K562 (cell line): ENCODE data around the gene MELK. TPM values are rescaled to one million over a fixed set of nuclear protein-coding genes. Genes with fewer than 3 reads are reported as not detected.
"Not testable (repeated sequence)": the region's sequence is repeated elsewhere in the genome, so short reads cannot be mapped to it uniquely, and the experiment has no call there.

Experiments used
- ATAC-seq: fragments of 200-7000 bp; cut with Tn5 transposase; 3 replicates; pipeline ENCODE4 v1.9.1; 2020; ENCODE audit warnings: moderate library complexity
- BruUV-seq: library from RNA; stranded (reverse); fragments of 400-500 nt; replicated peaks from 2 replicates; lab custom pipeline; 2021; lab: Mats Ljungman, UMichigan
- CTCF ChIA-PET: fragments of 300-600 bp; formaldehyde crosslinking; extraction: SDS; loops from one replicate; lab custom pipeline; 2021; ENCODE audit warnings: low intra/inter-chr PET ratio; lab: Yijun Ruan, JAX
- POLR2A ChIA-PET: fragments of 300-600, 350-650 bp; sonication (Branson Sonifier 250); formaldehyde crosslinking; extraction: SDS; loops from one replicate; lab custom pipeline; 2021; ENCODE audit warnings: antibody characterized with exemption, inconsistent platforms; lab: Yijun Ruan, JAX
- DNase-seq, 4 experiments: peaks; one replicate each; pipeline versions ENCODE4 v3.0.0 to v3.0.0-alpha.2; 2011 to 2018; ENCODE audit warnings: low spot score in 3 of 4, mixed read lengths in 3 of 4; ENCODE audit errors: extremely low read depth in 1 of 4
- FAIRE-seq: peaks from 2 replicates; lab custom pipeline; 2011; peaks lifted over from hg19 to GRCh38; lab: Jason Lieb, UNC
- H2AFZ ChIP-seq: 2 replicates; pipeline ENCODE4 v1.6.0; 2011; ENCODE audit warnings: low read depth, low read length, control low read depth, inconsistent platforms
- H3K27ac ChIP-seq: fragments of 200-600 bp; 3 replicates; pipeline ENCODE4 v1.8.0; 2011; ENCODE audit warnings: low read depth, mild to moderate bottlenecking, control low read depth, inconsistent platforms, low read length, moderate library complexity, mixed read lengths; ENCODE audit errors: extremely low read depth
- H3K27me3 ChIP-seq, 2 experiments: fragments of 300-600 bp in 1 of 2; 2 replicates in 1 of 2; 3 replicates in 1 of 2; pipeline versions ENCODE4 v1.6.0 to v1.8.0; 2011; ENCODE audit warnings: inconsistent platforms in 2 of 2, low read length in 2 of 2, mild to moderate bottlenecking in 1 of 2, mixed read lengths in 1 of 2, moderate library complexity in 1 of 2; ENCODE audit not compliant: control insufficient read depth in 2 of 2, insufficient read depth in 2 of 2
- H3K36me3 ChIP-seq: fragments of 300-600 bp; 3 replicates; pipeline ENCODE4 v1.8.0; 2011; ENCODE audit warnings: mild to moderate bottlenecking, low read length, inconsistent platforms; ENCODE audit not compliant: control insufficient read depth, insufficient read depth
- H3K4me1 ChIP-seq, 2 experiments: fragments of 200-600 bp in 1 of 2; replicated peaks in 1 of 2; 2 replicates in 1 of 2; 3 replicates in 1 of 2; pipeline versions ENCODE4 v1.5.1 to v1.8.0; 2011; ENCODE audit warnings: inconsistent platforms in 2 of 2, low read length in 2 of 2, mild to moderate bottlenecking in 1 of 2, mixed read lengths in 1 of 2, moderate library complexity in 1 of 2; ENCODE audit not compliant: control insufficient read depth in 2 of 2, insufficient read depth in 2 of 2
- H3K4me2 ChIP-seq: 2 replicates; pipeline ENCODE4 v1.6.1; 2011; ENCODE audit warnings: low read length, control low read depth, inconsistent platforms, mixed read lengths; ENCODE audit not compliant: insufficient read depth
- H3K4me3 ChIP-seq: fragments of 200-600 bp; sonication (generic), shearing (Covaris generic); 2 replicates; pipeline ENCODE4 v1.5.1; 2016; ENCODE audit warnings: control low read depth, inconsistent platforms
- H3K79me2 ChIP-seq: fragments of 200-600 bp; 3 replicates; pipeline ENCODE4 v1.8.0; 2011; ENCODE audit warnings: low read length, inconsistent platforms; ENCODE audit not compliant: control insufficient read depth, insufficient read depth
- H3K9ac ChIP-seq, 2 experiments: 2 replicates each; pipeline versions ENCODE4 v1.6.0 to v1.6.1; 2011; ENCODE audit warnings: low read depth in 2 of 2, low read length in 2 of 2, control low read depth in 1 of 2, inconsistent platforms in 1 of 2, mild to moderate bottlenecking in 1 of 2, mixed read lengths in 1 of 2; ENCODE audit not compliant: insufficient read depth in 1 of 2
- H3K9me1 ChIP-seq: one replicate; pipeline ENCODE4 v1.6.0; 2011; ENCODE audit warnings: inconsistent platforms, mild to moderate bottlenecking, low read length, moderate library complexity; ENCODE audit not compliant: control insufficient read depth, insufficient read depth
- H3K9me3 ChIP-seq: replicated peaks from 2 replicates; pipeline ENCODE4 v1.5.1; 2011; ENCODE audit warnings: low read depth, low read length, inconsistent platforms; ENCODE audit not compliant: control insufficient read depth, insufficient read depth
- H4K20me1 ChIP-seq: replicated peaks from 2 replicates; pipeline ENCODE4 v1.6.1; 2011; ENCODE audit warnings: low read length, inconsistent platforms, mixed read lengths; ENCODE audit not compliant: control insufficient read depth, insufficient read depth
- BACH1 ChIP-seq: fragments of 200-800 bp; sonication (Bioruptor generic); IDR thresholded peaks from 2 replicates; pipeline ENCODE4 v1.6.1; 2016; ENCODE audit warnings: missing genetic modification characterization, missing compliant biosample characterization
- C11orf30 ChIP-seq: fragments of 450-650 bp; IDR thresholded peaks from 2 replicates; pipeline ENCODE4 v1.6.1; 2016; ENCODE audit warnings: low read depth, mild to moderate bottlenecking
- MAFF ChIP-seq: IDR thresholded peaks from 2 replicates; pipeline ENCODE4 v1.6.1; 2012; ENCODE audit warnings: low read length, improper control_type of control experiment
- MAFG ChIP-seq: fragments of 450-650 bp; conservative IDR thresholded peaks from 2 replicates; pipeline ENCODE4 v1.6.1; 2016; ENCODE audit warnings: missing genetic modification characterization, missing compliant biosample characterization
- MAFK ChIP-seq: IDR thresholded peaks from 2 replicates; pipeline ENCODE4 v1.6.1; 2011; ENCODE audit warnings: low read length, improper control_type of control experiment
- NBN ChIP-seq: fragments of 450-650 bp; IDR thresholded peaks from 2 replicates; pipeline ENCODE4 v1.6.1; 2016; ENCODE audit warnings: low read depth, mild to moderate bottlenecking
- NFE2 ChIP-seq: IDR thresholded peaks from 2 replicates; pipeline ENCODE4 v1.6.1; 2014; ENCODE audit warnings: antibody characterized with exemption, low read depth
- NFE2L1 ChIP-seq: fragments of 450-650 bp; IDR thresholded peaks from 2 replicates; pipeline ENCODE4 v1.6.1; 2016; ENCODE audit warnings: missing genetic modification characterization, low read depth, mild to moderate bottlenecking, missing compliant biosample characterization, moderate library complexity, borderline replicate concordance
- PHTF2 ChIP-seq: fragments of 250-450 bp; sonication (Bioruptor Pico); IDR thresholded peaks from 2 replicates; pipeline ENCODE4 v1.5.0; 2021; ENCODE audit warnings: mild to moderate bottlenecking
- POLR3G ChIP-seq: IDR thresholded peaks from 2 replicates; pipeline ENCODE4 v1.6.1; 2011; ENCODE audit not compliant: insufficient read length, insufficient replicate concordance; ENCODE audit errors: extremely low read depth
- TAF15 ChIP-seq: fragments of 200-400 bp; formaldehyde crosslinking; IDR thresholded peaks from 2 replicates; pipeline ENCODE4 v1.6.1; 2017; ENCODE audit warnings: mild to moderate bottlenecking, low read depth, low read length, moderate library complexity
- ZNF316 ChIP-seq: fragments of 450-650 bp; IDR thresholded peaks from 2 replicates; pipeline ENCODE4 v1.6.1; 2016
- ZNF384 ChIP-seq: IDR thresholded peaks from 2 replicates; pipeline ENCODE4 v1.6.1; 2012; ENCODE audit warnings: low read depth, low read length, improper control_type of control experiment
- WGBS: fragments of 100-300 bp; shearing (Covaris generic); methylation state at CpG from one replicate; pipeline ENCODE4 v1.1.6; 2016; ENCODE audit warnings: low coverage, mixed read lengths; ENCODE audit not compliant: insufficient coverage; ENCODE audit errors: missing lambda C conversion rate; 5-methylcytosine and 5-hydroxymethylcytosine counted together
- in situ Hi-C: fragments of 300-500 bp; cut with MboI; formaldehyde crosslinking; loops from 4 replicates; pipeline ENCODE4 v1.15.0; 2018; ENCODE audit warnings: inconsistent platforms, mixed read lengths
- intact Hi-C: fragments of 100-400 bp; cut with micrococcal nuclease; formaldehyde crosslinking; loops from 2 replicates; pipeline ENCODE4 v1.14.2; 2022
- polyA plus RNA-seq, 8 experiments: library from polyadenylated mRNA; depleted of rRNA in 4 of 8; stranded (reverse) in 5 of 8; unstranded in 3 of 8; fragments of >200 nt; fragmentation: Nextera tagmentation in 2 of 8; fragmentation: Illumina TruSeq in 1 of 8; extraction: Ambion mirVana in 2 of 8; extraction: Trizol in 1 of 8; gene quantifications; 2 replicates each; pipeline versions ENCODE4 v1.2.1 to v1.2.3, GENCODE V29; 2011 to 2014; ENCODE audit warnings: inconsistent platforms in 1 of 8, missing spikeins in 1 of 8
- total RNA-seq, 7 experiments: library from RNA; depleted of rRNA in 6 of 7; stranded (reverse); fragments of >200 nt in 6 of 7; fragmentation: Illumina TruSeq in 2 of 7; extraction: Trizol in 2 of 7; gene quantifications; 2 replicates each; pipeline versions ENCODE4 v1.2.1 to v1.2.3, GENCODE V29; 2011 to 2021; ENCODE audit warnings: low replicate concordance in 1 of 7
- TF ChIP-seq, protein P1 (sequence below): conservative IDR thresholded peaks from 2 replicates; pipeline ENCODE4 v1.6.1; 2011; ENCODE audit warnings: low read depth, mild to moderate bottlenecking, low read length; ENCODE audit not compliant: control insufficient read depth

Gene MELK
- total and polyA plus RNA-seq, 9 of the 15 experiments (the other 6 are each of a cell fraction or from before 2014, with no cell fraction given) = 33.3 to 57.3 (median 43.8) TPM

- TF ChIP-seq, protein P1, sequence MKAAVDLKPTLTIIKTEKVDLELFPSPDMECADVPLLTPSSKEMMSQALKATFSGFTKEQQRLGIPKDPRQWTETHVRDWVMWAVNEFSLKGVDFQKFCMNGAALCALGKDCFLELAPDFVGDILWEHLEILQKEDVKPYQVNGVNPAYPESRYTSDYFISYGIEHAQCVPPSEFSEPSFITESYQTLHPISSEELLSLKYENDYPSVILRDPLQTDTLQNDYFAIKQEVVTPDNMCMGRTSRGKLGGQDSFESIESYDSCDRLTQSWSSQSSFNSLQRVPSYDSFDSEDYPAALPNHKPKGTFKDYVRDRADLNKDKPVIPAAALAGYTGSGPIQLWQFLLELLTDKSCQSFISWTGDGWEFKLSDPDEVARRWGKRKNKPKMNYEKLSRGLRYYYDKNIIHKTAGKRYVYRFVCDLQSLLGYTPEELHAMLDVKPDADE = no peak
- TF ChIP-seq TAF15 = no peak
- TF ChIP-seq POLR3G = no peak
- TF ChIP-seq PHTF2 (CRISPR knock-in tag) = no peak
- no peak for TF ChIP-seq NBN
These were observed 22.6 kb upstream of the MELK start (continued) for GRCh38 chr9:36550135-36550534.

GRCh38 chr9:36550631-36551098 is 22.0 kb upstream of the MELK start:
- TF ChIP-seq ZNF316 = peak; percentile 96
- peak; percentile 87 for TF ChIP-seq MAFF
- peak; percentile 79 for TF ChIP-seq NFE2L1
- TF ChIP-seq C11orf30 = peak; percentile 91
- peak; percentile 81 for TF ChIP-seq NFE2
- TF ChIP-seq MAFK = peak; percentile 78
- TF ChIP-seq BACH1 = peak; percentile 80; the same call in 1 of the 2 replicates
- peak; percentile 95 for TF ChIP-seq MAFG (tag)
- TF ChIP-seq ZNF384 = 0 out of 2 replicates have a peak, but pooled peaks have one; percentile 29
- H3K27ac ChIP-seq, BruUV-seq, H3K27me3 ChIP-seq, H3K9me1 ChIP-seq, ATAC-seq, H2AFZ ChIP-seq, H3K4me2 ChIP-seq, H3K4me1 ChIP-seq, H3K79me2 ChIP-seq, DNase-seq, H3K9ac ChIP-seq, FAIRE-seq, H3K9me3 ChIP-seq, intact Hi-C loops, H3K4me3 ChIP-seq, H3K36me3 ChIP-seq, POLR2A ChIA-PET, CTCF ChIA-PET, H4K20me1 ChIP-seq: not testable (repeated sequence)
- WGBS = 26% methylated on average over 4 of the region's 10 CpGs
- in situ Hi-C loops = loop anchor here (5.0 kb wide), 1 partner anchor 143 kb away; no protein-coding TSS in a partner anchor
